NCI-H146 (cell line): ENCODE results near the gene ALMS1.
"Not testable (repeated sequence)": the region's sequence is repeated elsewhere in the genome, so short reads cannot be mapped to it uniquely, and the experiment has no call there.

Experiments used
- DNase-seq: peaks from one replicate; lab custom pipeline; 2025; lab: John Stamatoyannopoulos, UW

Gene ALMS1

GRCh38 chr2:73404409-73404808 lies 18.8 kb downstream of the ALMS1 start:
- no peak for DNase-seq

GRCh38 chr2:73406996-73407395 lies 21.4 kb downstream of the ALMS1 start:
- no peak for DNase-seq

- DNase-seq = no peak
These were observed 22.6 kb downstream of the ALMS1 start for GRCh38 chr2:73408198-73408597.

GRCh38 chr2:73414696-73415095 lies 29.1 kb downstream of the ALMS1 start:
- DNase-seq = no peak

- no peak for DNase-seq
These were observed 30.3 kb downstream of the ALMS1 start for GRCh38 chr2:73415906-73416305.

- no peak for DNase-seq
These were observed 32.7 kb downstream of the ALMS1 start for GRCh38 chr2:73418343-73418742.

GRCh38 chr2:73423913-73424312 lies 38.3 kb downstream of the ALMS1 start:
- DNase-seq = no peak

GRCh38 chr2:73426176-73426575 lies 40.5 kb downstream of the ALMS1 start:
- DNase-seq = no peak

- no peak for DNase-seq
These were observed 50.4 kb downstream of the ALMS1 start for GRCh38 chr2:73436019-73436418.

- no peak for DNase-seq
These were observed 58.6 kb downstream of the ALMS1 start for GRCh38 chr2:73444202-73444601.

GRCh38 chr2:73448856-73449255 lies 63.2 kb downstream of the ALMS1 start:
- no peak for DNase-seq

- DNase-seq = no peak
These were observed 63.8 kb downstream of the ALMS1 start for GRCh38 chr2:73449404-73449803.

- DNase-seq = no peak
These were observed 65.8 kb downstream of the ALMS1 start for GRCh38 chr2:73451263-73451972.

- no peak for DNase-seq
These were observed 72.3 kb downstream of the ALMS1 start for GRCh38 chr2:73457982-73458381.

GRCh38 chr2:73462388-73462787 lies 76.8 kb downstream of the ALMS1 start:
- DNase-seq = not testable (repeated sequence)

- no peak for DNase-seq
These were observed 82.7 kb downstream of the ALMS1 start for GRCh38 chr2:73468376-73468775.

- DNase-seq = not testable (repeated sequence)
These were observed 98.2 kb downstream of the ALMS1 start for GRCh38 chr2:73483874-73484273.

GRCh38 chr2:73487112-73487657 lies 101.5 kb downstream of the ALMS1 start:
- DNase-seq = no peak

- no peak for DNase-seq
These were observed 102.4 kb downstream of the ALMS1 start for GRCh38 chr2:73488079-73488478.

- no peak for DNase-seq
These were observed 103.4 kb downstream of the ALMS1 start for GRCh38 chr2:73489053-73489452.

GRCh38 chr2:73494031-73494430 lies 108.4 kb downstream of the ALMS1 start:
- no peak for DNase-seq

- DNase-seq = no peak
These were observed 118.4 kb downstream of the ALMS1 start for GRCh38 chr2:73503992-73504570.

GRCh38 chr2:73504850-73505249 lies 119.2 kb downstream of the ALMS1 start:
- DNase-seq = not testable (repeated sequence)

- not testable (repeated sequence) for DNase-seq
These were observed 124.8 kb downstream of the ALMS1 start for GRCh38 chr2:73510470-73510869.
